Osteocyte (in vitro differentiated cells): ENCODE measurements around the gene SUMO3. TPM values are rescaled to one million over a fixed set of nuclear protein-coding genes. Genes with fewer than 3 reads are reported as not detected.

Experiments used
- DNase-seq: peaks from one replicate; pipeline ENCODE4 v3.0.0; 2021; ENCODE audit warnings: mixed read lengths; ENCODE audit not compliant: unreplicated experiment; ENCODE audit errors: extremely low spot score
- H3K27ac Mint-ChIP-seq: one replicate; pipeline ENCODE4 v1.8.0; 2021; ENCODE audit warnings: mild to moderate bottlenecking, mixed read lengths; ENCODE audit not compliant: unreplicated experiment
- H3K27me3 Mint-ChIP-seq: one replicate; pipeline ENCODE4 v1.8.0; 2021; ENCODE audit warnings: mixed read lengths; ENCODE audit not compliant: unreplicated experiment
- H3K36me3 Mint-ChIP-seq: one replicate; pipeline ENCODE4 v1.8.0; 2021; ENCODE audit warnings: mixed read lengths; ENCODE audit not compliant: unreplicated experiment
- H3K4me1 Mint-ChIP-seq: one replicate; pipeline ENCODE4 v1.8.0; 2021; ENCODE audit warnings: mixed read lengths; ENCODE audit not compliant: unreplicated experiment
- H3K4me3 Mint-ChIP-seq: one replicate; pipeline ENCODE4 v1.8.0; 2021; ENCODE audit warnings: mild to moderate bottlenecking, moderate library complexity, mixed read lengths; ENCODE audit not compliant: unreplicated experiment
- H3K9me3 Mint-ChIP-seq: one replicate; pipeline ENCODE4 v1.8.0; 2021; ENCODE audit warnings: mixed read lengths; ENCODE audit not compliant: unreplicated experiment
- total RNA-seq: library from RNA; stranded (reverse); gene quantifications from 2 replicates; pipeline ENCODE4 v1.2.1, GENCODE V29; 2021
- TF ChIP-seq, protein P1 (sequence below): fragments of 200-600 bp; sonication (generic); IDR thresholded peaks from 2 replicates; pipeline ENCODE4 v1.5.0; 2021; ENCODE audit warnings: antibody characterized with exemption, mild to moderate bottlenecking, moderate library complexity

SUMO3 gene
- total RNA-seq, 1 donor from 2014 or later = 69.6 TPM

DNA sequence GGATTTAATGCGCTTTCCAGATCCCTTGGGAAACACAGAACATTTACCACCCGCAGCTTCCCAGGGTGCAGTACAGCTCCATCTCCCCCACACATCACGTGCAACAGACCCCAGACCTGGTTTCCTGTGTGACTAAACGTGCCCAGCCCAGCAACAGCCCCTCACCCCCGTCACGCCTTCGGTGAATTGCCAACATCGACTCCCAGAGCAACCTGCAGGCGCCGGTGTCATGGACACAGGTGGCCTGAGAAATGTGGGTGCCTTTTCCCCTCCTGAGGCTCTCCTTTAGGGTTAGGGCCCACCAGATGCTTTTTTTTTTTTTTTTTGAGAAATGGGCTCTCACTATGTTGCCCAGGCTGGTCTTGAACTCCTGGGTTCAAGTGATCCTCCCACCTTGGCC, 24.2 kb upstream of the SUMO3 start:
- TF ChIP-seq, protein P1, sequence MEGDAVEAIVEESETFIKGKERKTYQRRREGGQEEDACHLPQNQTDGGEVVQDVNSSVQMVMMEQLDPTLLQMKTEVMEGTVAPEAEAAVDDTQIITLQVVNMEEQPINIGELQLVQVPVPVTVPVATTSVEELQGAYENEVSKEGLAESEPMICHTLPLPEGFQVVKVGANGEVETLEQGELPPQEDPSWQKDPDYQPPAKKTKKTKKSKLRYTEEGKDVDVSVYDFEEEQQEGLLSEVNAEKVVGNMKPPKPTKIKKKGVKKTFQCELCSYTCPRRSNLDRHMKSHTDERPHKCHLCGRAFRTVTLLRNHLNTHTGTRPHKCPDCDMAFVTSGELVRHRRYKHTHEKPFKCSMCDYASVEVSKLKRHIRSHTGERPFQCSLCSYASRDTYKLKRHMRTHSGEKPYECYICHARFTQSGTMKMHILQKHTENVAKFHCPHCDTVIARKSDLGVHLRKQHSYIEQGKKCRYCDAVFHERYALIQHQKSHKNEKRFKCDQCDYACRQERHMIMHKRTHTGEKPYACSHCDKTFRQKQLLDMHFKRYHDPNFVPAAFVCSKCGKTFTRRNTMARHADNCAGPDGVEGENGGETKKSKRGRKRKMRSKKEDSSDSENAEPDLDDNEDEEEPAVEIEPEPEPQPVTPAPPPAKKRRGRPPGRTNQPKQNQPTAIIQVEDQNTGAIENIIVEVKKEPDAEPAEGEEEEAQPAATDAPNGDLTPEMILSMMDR = no peak
- Mint-ChIP-seq H3K36me3 (no peaks in the 10 kb centered on the region), H3K4me3 (no peak overlapping the region), H3K27ac (no peak overlapping the region), H3K4me1 (peaks cover 26% of the 10 kb centered on the region), H3K9me3 (no peaks in the 10 kb centered on the region), H3K27me3 (peaks cover 10% of the 10 kb centered on the region)
- no peak for DNase-seq

DNA sequence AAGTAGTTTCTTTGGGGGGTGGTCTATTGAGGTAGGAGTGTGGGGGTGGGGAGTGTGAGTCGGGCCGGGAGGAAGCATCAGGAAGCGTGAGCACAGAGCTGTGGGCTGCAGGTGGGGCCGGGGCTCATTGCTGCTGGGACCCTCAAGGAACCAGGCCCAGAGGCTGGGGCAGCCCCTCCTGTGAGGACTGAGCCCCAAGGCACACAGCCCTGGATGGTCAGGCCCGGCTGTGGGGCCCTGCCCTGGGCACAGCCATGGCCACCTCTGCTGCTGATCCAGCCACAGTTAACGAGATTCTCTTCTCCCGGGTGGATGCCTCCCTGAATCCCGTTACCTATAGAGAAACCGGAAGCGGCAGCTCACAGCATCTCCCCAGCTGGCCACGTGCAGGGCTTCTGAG, 22.9 kb upstream of the SUMO3 start:
- Mint-ChIP-seq H3K36me3 (no peaks in the 10 kb centered on the region), H3K27ac (no peak overlapping the region), H3K27me3 (peaks cover 10% of the 10 kb centered on the region), H3K9me3 (no peaks in the 10 kb centered on the region), H3K4me3 (no peak overlapping the region), H3K4me1 (peaks cover 22% of the 10 kb centered on the region)
- TF ChIP-seq, protein P1 = no peak
- no peak for DNase-seq

DNA sequence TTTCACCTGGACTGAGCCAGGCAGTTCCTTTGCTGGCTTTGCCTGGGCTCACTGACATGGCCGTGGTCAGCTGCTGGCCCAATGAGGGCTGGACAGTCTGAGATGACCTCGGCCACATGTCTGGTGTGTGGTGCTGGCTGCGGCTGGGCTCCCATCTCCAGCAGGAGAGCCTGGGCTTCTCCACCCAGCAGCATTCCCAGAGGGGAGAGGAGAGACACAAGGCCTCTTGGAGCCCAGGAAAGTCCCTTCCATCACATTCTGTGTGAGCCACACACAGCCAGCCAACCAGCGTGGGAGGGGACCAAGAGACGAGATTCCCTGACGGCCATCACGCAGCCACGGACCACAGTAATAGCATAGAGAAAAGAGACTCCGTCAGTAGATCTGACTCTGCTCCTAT, 21.1 kb upstream of the SUMO3 start:
- peaks cover 12% of the 10 kb centered on the region for H3K4me1 Mint-ChIP-seq
- no peak overlapping the region for H3K27ac Mint-ChIP-seq
- no peak overlapping the region for H3K4me3 Mint-ChIP-seq
- DNase-seq = no peak
- no peaks in the 10 kb centered on the region for H3K9me3 Mint-ChIP-seq
- TF ChIP-seq, protein P1 = no peak
- peaks cover 8% of the 10 kb centered on the region for H3K27me3 Mint-ChIP-seq
- no peaks in the 10 kb centered on the region for H3K36me3 Mint-ChIP-seq

DNA sequence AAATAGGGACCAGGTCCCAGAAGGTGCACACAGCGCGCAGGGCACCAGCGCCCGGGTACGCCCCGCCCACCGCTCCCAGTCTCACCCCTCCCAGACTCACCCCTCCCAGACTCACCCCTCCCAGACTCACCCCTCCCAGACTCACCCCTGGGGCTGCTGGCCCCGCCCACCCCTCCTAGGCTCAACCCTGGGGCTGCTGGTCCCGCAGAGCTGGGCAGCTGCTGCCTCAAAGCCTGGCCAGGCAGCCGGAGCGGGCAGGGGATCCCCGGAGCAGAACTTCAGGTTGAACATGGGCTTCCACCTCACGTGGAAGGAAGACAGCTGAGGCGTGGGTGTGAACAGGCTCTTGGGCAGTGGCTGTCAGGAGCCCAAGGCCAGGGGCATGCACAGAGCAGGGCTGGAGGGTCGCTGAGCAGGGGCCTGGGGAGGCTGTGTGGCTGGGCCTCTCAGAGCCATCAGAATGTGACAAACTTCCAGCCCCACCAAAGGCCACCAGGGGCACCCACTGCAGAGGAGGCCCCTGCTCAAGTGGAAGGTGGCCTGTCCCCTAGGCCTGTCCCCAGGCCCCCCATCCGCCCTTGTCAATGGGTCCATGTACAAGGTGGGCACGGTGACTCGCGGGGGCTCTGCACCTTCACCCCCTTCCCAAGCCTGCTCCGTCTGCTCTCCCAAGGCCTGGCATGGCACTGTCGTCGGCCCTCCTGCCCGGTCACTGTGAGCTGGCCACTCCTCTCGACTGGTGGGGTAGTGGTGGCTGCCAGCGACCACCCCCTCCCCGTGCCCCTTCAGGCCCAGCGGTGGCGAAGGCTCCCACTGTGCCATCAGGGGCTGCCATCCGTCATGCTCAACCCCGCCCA, 20.4 kb upstream of the SUMO3 start:
- H3K36me3 Mint-ChIP-seq = no peaks in the 10 kb centered on the region
- H3K9me3 Mint-ChIP-seq = no peaks in the 10 kb centered on the region
- H3K4me1 Mint-ChIP-seq = peaks cover 12% of the 10 kb centered on the region
- TF ChIP-seq, protein P1 = no peak
- no peak overlapping the region for H3K4me3 Mint-ChIP-seq
- H3K27me3 Mint-ChIP-seq = peaks cover 8% of the 10 kb centered on the region
- H3K27ac Mint-ChIP-seq = no peak overlapping the region
- DNase-seq = no peak

DNA sequence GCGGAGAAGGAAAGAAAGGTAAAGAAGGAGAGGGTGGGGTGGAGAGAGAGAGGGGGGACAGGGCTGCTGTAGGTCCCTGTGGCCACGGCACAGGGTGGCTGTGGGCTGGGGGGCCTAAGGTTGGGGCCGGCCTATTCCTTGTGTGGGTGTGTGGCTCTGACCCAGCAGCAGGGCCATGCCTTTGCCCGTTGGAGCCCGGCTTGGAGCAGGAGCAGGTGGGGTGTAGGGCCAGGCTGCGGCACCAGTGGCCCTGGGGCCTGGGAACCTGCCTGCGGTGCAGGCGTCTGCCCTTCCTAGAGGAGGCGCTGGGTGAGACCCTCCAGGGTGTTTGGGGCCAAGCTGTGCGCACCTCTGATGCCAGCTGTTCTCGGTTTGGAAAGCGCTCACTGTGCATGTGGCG, 19.7 kb upstream of the SUMO3 start:
- DNase-seq = no peak
- H3K4me3 Mint-ChIP-seq = no peak overlapping the region
- peaks cover 12% of the 10 kb centered on the region for H3K4me1 Mint-ChIP-seq
- peaks cover 8% of the 10 kb centered on the region for H3K27me3 Mint-ChIP-seq
- no peaks in the 10 kb centered on the region for H3K36me3 Mint-ChIP-seq
- no peak overlapping the region for H3K27ac Mint-ChIP-seq
- no peaks in the 10 kb centered on the region for H3K9me3 Mint-ChIP-seq
- TF ChIP-seq, protein P1 = no peak
